ENCODE measurements around the gene HDGF.

The HDGF gene

DNA sequence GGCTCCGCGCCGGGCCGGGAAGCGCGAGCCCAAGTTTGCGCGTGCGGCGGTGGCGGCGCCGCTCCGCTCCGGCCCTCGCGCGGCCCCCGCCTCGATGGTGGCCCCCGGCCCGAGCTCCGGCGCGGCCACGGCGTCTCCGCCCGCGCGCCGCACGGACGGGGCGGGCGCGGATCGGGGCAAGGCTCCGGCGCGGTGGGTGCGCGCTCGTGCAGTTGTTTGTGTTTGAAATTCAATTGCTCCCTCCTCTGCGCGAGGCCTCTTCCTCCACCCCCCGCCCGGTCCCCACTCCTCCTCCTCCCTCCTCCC, at the start of gene HDGF:
Gene HDGF, minus strand, starts transcription at position 225 of the 306 bp plus-strand sequence. CDS start 246 bp downstream, outside the sequence.
- DNase-seq: no peak

DNA sequence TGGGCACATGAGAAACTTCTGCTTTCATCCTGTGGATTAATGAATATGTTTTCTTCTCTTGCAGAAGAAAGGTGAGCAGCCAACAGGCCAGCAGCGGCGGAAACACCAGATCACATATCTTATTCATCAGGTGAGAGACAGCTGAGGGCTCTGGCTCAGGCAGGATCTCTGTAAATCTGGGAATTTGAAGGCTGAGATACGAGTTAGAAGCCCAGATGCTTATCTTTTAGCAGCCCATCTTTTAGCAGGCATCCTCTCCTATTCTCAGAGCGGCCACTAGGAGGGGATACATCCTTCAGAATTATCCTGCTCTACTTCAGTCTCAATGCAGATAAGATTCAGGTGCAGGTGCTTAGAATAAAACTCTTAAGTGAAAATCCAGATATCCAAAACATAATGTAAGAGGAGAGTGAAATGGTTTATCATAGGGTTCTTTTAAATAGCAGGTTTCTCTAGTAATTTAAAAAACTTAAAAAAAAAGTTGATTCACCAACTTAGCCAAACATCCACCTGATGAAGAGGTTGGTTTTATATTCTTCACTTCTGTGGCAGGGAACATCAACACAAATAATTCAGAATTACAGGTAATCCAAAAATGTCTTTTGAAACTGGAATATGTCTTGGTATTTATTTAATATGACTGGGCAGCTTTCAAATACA, 45.9 kb upstream of the HDGF start:
- peak; percentile 66 for DNase-seq

DNA sequence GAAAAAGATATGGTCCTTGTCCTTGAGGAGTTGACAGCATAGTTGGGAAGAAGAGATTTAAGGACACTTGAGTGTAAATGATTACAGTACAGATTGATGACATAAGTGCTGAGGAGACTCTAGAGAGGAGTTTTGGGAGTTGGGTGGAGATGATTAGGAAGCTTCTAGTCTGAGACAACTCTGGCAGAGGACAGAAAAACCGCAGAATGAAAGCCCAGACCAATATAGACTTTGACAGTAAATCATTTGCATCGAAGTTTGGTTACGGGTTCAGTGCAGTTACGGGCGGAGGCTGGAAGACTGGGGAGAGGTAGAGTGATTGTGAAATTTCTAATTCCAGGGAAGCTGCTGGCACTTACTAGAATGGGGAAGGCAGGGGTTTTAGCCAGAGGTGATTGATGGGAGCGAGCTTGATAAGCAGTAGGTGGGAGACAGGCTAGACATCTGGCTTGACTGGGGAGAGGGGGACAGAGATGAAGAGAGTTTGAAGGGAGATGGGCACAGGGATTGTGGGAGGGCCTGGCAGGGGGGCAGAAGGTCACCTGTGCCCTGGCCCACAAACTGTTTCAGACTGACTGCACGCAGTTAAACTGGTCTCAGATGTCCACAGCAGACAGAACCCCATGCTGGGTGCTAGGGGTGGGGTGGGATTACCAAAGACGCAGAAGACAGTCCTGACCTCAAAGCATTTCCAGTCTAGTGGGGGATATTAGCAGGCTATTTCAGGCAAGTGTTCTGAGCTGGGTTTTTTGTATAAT, 45.0 kb upstream of the HDGF start:
- DNase-seq: no peak

DNA sequence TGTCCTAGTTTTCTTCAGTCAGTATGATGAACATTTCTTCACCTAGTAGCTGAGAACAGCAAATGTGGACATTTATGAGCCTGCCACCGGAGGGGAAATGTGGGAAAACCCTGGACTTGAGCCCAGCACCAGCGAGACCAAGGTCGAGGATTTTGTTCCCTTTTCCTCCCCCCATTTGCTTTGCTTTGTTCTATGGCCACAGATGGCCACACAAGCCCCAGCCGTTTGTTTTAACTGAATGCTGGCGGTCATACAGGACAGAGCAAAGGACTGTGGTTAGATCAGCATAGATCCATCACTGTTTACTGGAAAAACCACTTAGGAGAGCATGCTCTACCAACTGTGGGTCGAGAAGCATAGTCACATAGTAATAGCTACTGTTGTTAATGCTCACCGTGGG, 44.3 kb upstream of the HDGF start:
- no peak for DNase-seq

DNA sequence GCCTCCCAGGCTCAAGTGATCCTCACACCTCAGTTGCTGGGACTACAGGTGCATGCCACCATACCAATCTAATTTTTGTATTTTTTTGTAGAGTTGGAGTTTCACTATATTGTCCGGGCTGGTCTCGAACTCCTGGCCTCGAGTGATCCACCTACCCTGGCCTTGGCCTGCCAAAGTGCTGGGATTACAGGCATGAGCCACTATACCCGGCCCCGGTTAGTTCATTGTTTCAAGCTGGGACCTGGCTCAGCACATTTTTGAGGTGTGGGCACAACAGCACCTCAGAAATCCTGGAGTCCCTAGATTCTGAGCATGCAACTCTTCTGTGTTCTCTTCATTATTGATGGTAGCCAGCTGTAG, 43.9 kb upstream of the HDGF start:
- DNase-seq: no peak

DNA sequence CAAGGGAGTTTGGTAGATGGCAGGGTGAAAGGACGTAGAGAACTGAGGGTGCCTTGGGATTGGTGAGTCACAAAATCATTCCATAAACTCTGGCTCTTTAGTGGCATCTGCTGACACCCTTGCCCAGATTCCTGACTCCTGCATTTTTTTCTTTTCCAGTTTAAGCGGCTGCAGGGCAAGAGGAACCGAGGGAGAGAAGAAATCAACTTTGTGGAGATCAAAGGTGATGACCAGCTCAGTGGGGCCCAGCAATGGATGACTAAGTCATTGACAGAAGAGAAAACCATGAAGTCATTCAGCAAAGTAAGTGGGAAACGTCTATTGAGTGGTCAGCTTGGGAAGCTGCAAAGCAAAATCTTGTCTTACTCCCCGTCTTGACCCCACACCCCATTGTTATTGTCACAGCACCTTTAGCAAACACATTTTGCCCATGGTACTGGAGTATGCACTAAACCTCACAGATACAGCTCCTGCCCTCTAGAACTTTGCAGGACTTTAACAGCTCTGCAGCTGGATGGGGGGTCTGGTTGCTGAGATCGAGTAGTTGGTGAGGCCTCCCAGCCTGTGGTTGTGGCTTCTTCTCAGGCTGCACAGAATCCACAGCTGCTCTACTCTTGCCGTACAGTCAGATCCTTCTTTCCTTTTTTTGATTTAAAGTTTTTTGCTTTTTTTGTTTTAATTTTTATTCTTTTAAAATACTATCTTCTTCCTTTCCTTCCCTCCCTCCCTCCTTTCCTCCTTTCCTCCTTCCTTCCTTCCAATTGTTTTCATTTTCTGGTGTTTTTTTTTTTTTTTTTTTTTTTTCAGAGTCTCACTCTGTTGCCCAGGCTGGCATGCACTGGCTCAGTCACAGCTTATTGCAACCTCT, 43.3 kb upstream of the HDGF start:
- DNase-seq: no peak

DNA sequence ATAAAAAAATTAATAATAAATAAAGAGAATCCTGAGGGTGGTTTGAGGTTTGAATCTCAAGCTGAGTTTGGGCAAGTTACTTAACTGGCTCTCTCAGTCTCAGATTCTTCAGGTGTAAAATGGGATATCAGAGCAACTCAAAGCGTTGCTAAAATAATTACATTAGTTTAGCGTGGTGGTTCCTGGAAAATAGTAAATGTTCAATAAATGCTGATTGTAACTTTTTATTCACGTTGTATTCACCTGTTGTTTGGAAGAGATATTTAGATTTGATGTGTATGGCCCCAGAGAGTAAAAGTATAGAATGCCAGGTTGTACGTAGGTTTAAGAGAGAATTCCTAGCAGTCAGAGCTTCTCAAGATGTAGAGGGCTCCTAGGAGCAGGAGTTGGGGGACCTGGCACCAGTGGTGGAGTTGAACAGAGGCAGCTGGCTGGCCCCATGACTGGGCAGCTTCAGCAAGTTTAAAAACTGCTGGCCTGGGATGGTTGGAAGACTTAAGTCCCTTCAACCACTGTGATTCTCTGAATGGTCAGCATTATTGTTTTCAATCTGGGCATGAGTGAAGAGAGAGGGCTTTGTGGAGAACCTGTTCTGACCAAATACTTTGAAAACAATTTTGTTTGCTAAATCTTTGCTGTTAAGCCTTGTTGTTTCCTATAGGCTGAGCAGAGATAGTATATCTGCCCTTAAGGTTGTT, 38.3 kb upstream of the HDGF start:
- DNase-seq: no peak

DNA sequence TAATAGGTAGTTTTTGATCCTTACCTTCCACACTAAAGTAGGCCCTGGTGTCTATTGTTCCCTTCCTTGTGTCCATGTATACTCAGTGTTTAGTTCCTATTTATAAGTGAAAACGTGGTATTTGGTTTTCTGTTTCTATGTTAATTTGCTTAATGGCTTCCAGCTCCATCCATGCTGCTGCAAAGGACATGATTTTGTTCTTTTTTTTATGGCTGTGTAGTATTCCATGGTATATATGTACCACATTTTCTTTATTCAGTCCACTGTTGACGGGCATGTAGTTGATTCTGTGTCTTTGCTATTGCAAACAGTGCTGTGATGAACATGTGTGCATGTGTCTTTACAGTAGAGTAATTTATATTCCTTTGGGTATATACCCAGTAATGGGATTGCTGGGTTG, 36.7 kb upstream of the HDGF start:
- no peak for DNase-seq

DNA sequence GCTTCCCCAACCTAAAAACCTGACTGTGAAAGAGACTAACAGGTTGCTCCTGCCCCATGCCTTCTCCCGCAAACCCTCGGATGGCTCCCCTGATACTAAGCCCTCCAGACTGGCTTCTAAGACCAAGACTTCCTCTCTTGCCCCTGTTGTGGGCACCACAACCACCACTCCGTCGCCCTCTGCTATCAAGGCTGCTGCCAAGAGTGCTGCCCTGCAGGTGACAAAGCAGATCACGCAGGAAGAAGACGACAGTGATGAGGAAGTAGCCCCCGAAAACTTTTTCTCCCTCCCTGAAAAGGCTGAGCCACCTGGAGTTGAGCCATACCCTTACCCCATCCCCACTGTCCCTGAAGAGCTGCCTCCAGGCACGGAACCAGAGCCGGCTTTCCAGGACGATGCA, 35.2 kb upstream of the HDGF start:
- DNase-seq: no peak

DNA sequence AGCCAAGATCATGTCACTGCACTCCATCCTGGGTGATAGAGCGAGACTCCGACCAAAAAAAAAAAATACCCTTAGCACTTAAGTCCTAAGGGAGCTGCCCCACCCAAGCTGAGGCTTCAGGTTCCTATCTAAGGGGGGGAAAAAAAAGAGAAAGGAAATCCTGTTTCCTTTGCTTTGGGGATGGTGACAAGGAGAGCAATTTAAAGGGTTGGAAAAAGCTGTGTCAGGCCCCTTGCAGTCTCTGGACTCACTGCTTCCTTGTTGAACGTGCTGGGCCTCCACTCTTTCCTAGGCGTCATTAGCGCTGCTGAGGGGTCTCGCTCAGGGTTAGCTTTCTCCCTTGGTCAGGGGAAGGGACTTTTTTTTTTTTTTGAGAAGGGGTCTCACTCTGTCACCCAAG, 34.0 kb upstream of the HDGF start:
- no peak for DNase-seq

DNA sequence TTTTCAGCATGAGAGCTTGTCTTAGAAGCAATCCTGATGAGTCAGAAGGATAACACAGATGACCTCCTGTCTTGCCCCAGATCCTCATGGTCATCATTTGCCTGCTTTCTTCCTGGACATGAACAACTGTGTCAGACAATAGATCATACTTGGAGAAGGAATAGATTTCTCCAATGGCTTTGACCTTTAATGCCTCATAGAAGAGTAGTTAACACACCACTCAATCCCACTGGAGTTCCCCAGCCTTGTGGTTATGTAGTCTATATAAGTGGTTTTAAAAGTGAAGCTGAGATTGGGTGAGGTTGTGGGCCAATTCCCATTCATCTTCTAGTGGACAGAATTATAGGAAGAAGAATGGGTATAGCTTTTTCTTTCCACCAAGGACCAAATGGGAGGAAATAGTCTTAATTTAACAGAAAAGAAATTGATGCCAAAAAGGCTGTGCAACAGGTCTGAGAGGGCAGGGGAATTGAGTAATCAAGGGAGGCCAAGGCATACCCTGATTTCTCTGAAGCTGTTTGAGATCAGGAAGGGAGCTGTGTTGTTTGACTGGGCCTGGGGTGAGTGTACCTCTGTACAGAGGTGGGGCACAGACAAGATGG, 30.2 kb upstream of the HDGF start:
- no peak for DNase-seq

DNA sequence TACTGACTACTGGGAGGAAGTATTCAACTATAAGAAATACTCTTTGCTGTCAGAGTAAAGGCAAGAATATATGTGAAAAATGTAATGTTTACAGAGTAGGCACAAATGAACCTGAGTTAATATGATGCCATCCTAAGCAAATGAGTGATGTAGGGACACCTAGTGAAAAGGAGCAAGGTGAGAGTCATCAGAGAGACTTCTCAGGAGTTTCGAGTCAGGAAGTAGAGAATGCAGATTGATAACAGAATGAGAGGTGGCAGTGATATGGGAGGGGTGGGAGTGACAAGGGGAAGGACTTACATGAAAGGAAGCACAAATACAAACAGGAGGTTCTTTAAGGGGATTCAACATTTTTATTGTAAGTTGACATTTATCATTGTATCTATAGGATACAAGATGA, 26.1 kb upstream of the HDGF start:
- no peak for DNase-seq

DNA sequence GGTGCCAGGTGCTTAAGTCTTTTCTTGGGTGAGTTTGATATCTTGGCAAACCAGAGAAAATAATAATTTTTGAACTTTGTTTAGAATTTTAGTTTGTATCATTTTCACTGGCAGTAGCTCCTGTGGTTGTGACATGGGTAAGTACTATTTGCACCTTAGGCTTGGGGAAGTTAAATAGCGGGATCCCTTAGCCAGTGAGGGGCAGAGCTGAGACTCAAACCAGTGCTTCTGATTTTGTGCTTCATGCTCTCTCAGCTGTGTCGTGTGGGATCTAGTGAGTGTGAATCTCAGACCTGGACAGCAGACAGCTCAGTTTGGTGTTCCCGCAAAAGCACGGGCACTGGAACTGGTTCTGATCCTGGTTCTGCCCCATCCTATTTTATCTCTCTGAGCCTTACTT, 25.5 kb upstream of the HDGF start:
- DNase-seq: no peak

DNA sequence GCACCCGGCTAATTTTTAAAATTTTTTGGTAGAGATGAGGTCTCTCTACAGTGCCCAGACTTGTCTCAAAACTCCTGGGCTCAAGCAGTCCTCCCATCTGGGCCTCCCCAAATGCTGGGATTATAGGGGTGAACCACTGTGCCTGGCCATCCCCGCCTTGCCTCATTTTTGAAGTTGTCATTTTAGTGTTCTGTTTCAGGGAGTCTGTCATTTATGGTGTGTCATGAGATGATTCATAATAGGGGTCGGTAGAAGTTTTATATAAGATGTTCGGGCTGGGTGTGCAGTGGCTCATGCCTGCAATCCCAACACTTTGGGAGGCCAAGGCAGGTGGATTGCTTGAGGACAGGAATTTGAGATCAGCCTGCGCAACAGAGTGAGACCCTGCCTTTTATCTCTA, 24.3 kb upstream of the HDGF start:
- DNase-seq: peak; percentile 36

DNA sequence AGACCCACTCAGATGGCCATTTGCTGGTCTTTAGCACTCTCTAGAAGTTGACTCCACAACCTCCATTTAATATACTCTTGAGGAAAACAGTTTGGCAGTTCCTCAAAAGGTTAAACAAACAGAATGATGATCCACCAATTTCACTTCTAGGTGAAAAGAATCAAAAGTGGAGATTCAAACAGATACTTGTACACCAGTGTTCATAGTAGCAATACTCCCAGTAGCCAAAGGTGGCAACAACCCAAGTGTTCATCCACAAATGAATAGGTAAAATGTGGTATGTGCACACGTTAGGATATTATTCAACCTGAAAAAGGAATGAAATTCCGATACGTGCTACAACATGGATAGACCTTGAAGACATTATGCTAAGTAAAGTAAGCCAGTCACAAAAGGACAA, 22.1 kb upstream of the HDGF start:
- peak; percentile 65 for DNase-seq

DNA sequence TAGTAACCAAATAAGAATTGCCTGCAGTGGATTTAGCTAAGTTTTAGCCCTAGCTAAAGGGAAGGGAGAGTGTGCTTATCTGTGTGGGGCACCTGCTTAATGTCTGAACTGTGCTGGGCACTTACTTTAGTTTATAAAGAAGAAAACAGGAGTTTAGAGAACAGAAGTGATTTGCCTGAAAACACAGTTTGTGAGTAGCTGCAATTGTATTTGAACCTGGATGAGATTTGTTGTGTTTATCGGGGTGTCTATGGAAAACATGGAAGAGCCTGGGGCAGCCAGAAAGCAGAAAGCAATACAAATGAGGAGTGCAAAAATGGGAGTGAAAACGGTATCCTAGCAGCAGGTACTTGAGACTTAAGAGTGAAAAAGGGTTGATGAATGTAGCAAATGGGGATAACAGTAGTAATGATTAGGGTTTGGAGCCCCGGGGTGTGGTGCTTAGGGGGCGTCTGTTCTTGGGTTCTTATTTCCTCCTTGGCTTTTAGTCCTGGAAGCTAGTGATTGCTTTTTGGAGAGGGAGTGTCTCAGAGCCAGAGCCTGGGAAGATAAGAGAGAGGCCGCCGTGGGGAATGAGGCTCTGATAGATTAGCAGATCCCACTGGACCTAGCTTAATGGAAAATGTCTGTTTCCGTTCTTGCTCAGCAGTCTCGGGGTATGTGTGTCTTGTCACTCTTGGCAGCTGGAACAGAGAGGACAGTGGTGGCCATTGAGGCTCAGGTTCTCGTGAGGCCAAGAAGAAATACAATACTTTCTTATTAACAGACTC, 21.4 kb upstream of the HDGF start:
- no peak for DNase-seq

DNA sequence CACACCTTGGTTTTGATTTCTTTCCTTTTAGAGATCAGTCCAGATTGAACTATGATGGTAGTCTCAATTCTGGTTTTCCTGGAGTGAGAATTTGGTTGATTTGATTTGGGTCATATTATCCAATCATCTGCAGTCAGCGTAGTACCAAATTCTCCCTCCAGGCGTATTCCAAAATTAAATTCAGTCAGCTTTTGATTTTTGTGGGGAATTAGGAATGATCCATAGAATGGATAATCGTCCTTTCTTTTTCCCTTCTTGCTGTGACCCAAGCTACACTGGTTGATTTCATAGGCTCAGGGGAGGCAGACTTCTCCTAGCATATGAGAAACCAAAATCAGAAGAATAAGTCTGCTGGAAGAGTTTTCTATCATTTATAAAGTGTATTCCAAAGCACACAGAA, 20.7 kb upstream of the HDGF start:
- DNase-seq: no peak

DNA sequence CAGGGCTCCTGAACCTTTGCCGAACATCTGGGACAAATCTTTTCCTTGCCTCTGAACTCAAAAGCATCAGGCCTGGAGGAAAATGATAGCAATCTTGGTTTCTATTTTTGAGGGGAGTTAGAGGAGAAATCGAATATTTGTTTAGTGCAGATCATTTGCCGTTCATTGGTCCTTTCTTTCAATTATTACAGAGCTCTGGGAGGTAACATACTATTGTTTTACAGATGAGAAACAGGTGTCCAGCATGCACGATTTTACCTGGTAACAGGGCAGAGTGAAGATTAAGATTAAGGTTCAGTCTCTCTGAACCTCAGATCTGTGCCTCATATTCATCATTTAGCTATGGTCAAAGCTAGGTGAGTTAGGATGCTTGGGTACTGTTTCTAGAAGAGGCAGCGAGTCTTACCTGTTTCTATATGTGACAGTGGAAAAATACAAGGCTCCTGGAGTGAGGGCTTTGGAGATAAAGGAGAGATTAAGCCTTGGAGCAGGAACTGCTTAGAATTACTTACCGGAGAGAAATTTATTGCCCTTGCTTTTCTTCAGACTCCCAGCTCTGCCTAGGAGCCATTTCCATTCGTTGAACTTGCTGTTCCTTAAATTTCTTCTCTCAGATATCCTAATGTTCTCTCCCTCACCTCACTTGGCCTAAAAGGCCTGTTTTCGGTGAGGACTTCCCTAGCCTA, 17.3 kb upstream of the HDGF start:
- no peak for DNase-seq

DNA sequence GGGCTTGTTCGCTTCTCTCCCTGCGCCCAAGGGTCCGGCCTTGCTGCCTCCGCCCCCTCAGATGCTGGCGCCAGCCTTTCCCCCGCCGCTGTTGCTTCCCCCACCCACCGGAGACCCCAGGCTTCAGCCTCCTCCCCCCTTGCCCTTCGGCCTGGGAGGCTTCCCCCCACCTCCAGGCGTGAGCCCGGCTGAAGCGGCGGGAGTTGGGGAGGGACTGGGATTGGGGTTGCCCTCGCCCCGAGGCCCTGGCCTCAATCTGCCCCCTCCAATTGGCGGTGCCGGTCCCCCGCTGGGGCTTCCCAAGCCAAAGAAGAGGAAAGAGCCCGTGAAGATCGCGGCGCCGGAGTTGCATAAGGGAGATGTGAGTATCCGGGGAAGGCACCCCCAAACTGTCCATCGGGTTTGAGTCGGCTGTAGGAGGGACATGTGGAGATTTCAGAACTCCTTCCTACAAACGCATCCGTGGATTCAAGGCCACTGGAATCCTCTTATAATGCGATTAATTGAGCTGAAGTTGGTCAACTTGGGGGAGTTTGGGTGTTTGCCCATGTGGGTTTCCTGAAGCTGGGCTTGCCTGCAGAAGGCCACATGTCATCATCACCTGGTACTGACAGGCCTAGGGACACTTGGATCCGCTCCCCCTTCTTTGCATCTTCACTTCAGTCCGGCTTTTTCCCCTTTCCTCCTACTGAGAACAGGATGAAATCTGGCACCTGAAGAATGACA, 16.6 kb upstream of the HDGF start:
- DNase-seq: no peak

DNA sequence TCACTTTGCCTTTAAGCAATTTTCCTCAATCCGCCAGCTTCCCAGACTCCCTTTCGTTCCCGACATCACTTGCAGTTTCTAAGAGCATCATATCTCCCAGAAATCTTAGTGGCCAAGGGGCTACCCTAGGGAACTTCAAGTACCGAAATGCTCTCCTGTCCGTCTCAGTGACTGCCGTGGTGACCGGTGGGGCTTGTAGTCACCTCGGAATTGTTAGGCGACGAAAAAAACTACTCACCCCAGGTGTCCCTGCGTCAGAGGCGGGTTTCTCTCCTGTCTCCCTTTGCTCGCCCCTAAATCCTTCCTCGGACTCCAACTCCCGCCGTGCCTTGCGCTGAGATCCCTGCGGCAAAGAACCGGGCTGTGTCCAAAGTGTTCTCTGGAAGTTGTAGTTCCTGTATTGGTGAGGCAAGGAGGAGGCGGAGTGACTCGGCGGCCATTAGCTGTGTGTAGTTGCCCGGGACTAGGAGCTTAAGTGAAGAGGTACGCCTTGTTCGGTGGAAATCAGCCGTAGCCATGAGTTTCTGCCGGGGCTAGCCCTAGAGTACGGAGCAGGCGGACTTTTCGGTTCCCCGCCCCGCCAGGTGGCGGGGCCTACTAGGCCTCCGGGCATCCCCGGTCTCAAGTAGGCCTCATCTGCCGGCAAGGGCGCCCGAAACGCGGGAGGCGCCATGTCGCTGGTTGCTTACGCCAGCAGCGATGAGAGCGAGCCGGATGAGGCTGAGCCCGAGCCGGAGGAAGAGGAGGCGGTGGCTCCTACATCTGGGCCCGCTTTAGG, 15.8 kb upstream of the HDGF start, which contains the start of gene PRCC:
Gene PRCC, plus strand, starts transcription at position 435 of the 778 bp plus-strand sequence. Its CDS starts 237 bp downstream, at position 672.
- peak; percentile 99 for DNase-seq

Measured in activated CD4-positive, alpha-beta T cell treated with anti-CD3 and anti-CD28 coated beads, Interleukin-10, Interleukin-2, amounts not matched to agents 100 ng/mL and 50 ng/mL, durations not matched to agents 16 hours and 8 hours (primary cell).